CD4-positive, alpha-beta T cell (primary cell): ENCODE data around the gene AKAP7. TPM values are rescaled to one million over a fixed set of nuclear protein-coding genes. Genes with fewer than 3 reads are reported as not detected.

Experiments used
- ATAC-seq: fragments of 200-7000 bp; cut with Tn5 transposase; one replicate; pipeline ENCODE4 v1.10.0; 2022; ENCODE audit warnings: mild to moderate bottlenecking; ENCODE audit not compliant: poor library complexity
- CTCF ChIA-PET: fragments of 350-600 bp; sonication (Branson Sonifier 250); formaldehyde crosslinking; loops from one replicate; lab custom pipeline; 2021; ENCODE audit warnings: antibody characterized with exemption, inconsistent platforms; lab: Charles Lee
- POLR2A ChIA-PET: fragments of 350-600 bp; sonication (Branson Sonifier 250); formaldehyde crosslinking; loops from one replicate; lab custom pipeline; 2021; ENCODE audit warnings: antibody characterized with exemption, inconsistent platforms; lab: Charles Lee
- DNase-seq, 14 experiments: peaks; one replicate each; pipeline ENCODE4 v3.0.0-alpha.2; 2013 to 2020; ENCODE audit warnings: mixed read lengths in 2 of 14
- H3K27ac ChIP-seq, 2 donors: one replicate each; pipeline versions ENCODE4 v1.5.1 to v1.7.0; 2013; ENCODE audit warnings: low read length in 2 of 2, low read depth in 1 of 2, mild to moderate bottlenecking in 1 of 2
- H3K27me3 ChIP-seq, 2 experiments: 1 replicate in 1 of 2; 2 replicates in 1 of 2; pipeline versions ENCODE4 v1.6.1 to v1.7.0; 2013; ENCODE audit warnings: low read length in 2 of 2, control low read depth in 1 of 2, mild to moderate bottlenecking in 1 of 2, moderate library complexity in 1 of 2; ENCODE audit not compliant: insufficient read depth in 2 of 2, control insufficient read depth in 1 of 2
- H3K36me3 ChIP-seq: one replicate; pipeline ENCODE4 v1.6.1; 2013; ENCODE audit warnings: low read length, control low read depth; ENCODE audit not compliant: insufficient read depth
- H3K4me1 ChIP-seq: one replicate; pipeline ENCODE4 v1.6.1; 2013; ENCODE audit warnings: low read length, control low read depth; ENCODE audit not compliant: insufficient read depth
- H3K4me3 ChIP-seq: one replicate; pipeline ENCODE4 v1.5.1; 2013; ENCODE audit warnings: mild to moderate bottlenecking, low read length, moderate library complexity
- H3K9me3 ChIP-seq, 2 experiments: 1 replicate in 1 of 2; 2 replicates in 1 of 2; pipeline versions ENCODE4 v1.6.1 to v1.7.0; 2013; ENCODE audit warnings: low read length in 2 of 2, mild to moderate bottlenecking in 2 of 2, control low read depth in 1 of 2, moderate library complexity in 1 of 2; ENCODE audit not compliant: control insufficient read depth in 1 of 2, insufficient read depth in 1 of 2
- H3K27ac Mint-ChIP-seq: one replicate; pipeline ENCODE4 v1.8.0; 2020; ENCODE audit warnings: mixed read lengths
- H3K27me3 Mint-ChIP-seq: one replicate; pipeline ENCODE4 v1.8.0; 2021; ENCODE audit warnings: mixed read lengths
- H3K36me3 Mint-ChIP-seq: one replicate; pipeline ENCODE4 v1.8.0; 2021; ENCODE audit warnings: low read depth, mixed read lengths
- H3K4me1 Mint-ChIP-seq: one replicate; pipeline ENCODE4 v1.8.0; 2021; ENCODE audit warnings: low read depth, mixed read lengths
- H3K4me3 Mint-ChIP-seq: one replicate; pipeline ENCODE4 v1.8.0; 2020; ENCODE audit warnings: mild to moderate bottlenecking, mixed read lengths
- H3K9me3 Mint-ChIP-seq: one replicate; pipeline ENCODE4 v1.8.0; 2020; ENCODE audit warnings: mixed read lengths
- CTCF ChIP-seq: fragments of 200-600 bp; IDR thresholded peaks from one replicate; pipeline ENCODE4 v1.8.0; 2022; ENCODE audit warnings: antibody characterized with exemption, mild to moderate bottlenecking
- intact Hi-C, 2 experiments: fragments of 100-400 bp; cut with DNase I in 1 of 2; cut with micrococcal nuclease in 1 of 2; formaldehyde crosslinking; loops; one replicate each; pipeline versions ENCODE4 v1.15.1 to v1.9.0; 2023 to 2025; cut with DNase I, micrococcal nuclease
- total RNA-seq, 174 experiments: library from RNA in 2 of 174; stranded (reverse) in 2 of 174; gene quantifications; one replicate each; pipeline ENCODE4 v1.2.3 and lab custom pipeline; 2021 to 2026

The AKAP7 gene
- total RNA-seq, 2 experiments from 2014 or later: 9.1 to 12.2 TPM

GRCh38 chr6:131285548-131285947, 150.3 kb downstream of the AKAP7 start:
- DNase-seq (no peak), ATAC-seq (no peak)
- no peaks in the 10 kb centered on the region for H3K9me3 Mint-ChIP-seq
- intact Hi-C loops: no loop called here
- ChIA-PET CTCF (no interaction called here), POLR2A (no interaction called here)
- peaks cover 53% of the 10 kb centered on the region for H3K36me3 Mint-ChIP-seq
- no peak for TF ChIP-seq CTCF
- no peak overlapping the region for H3K27ac Mint-ChIP-seq
- no peak overlapping the region for H3K4me3 Mint-ChIP-seq
- no peaks in the 10 kb centered on the region for H3K9me3 ChIP-seq
- H3K27me3 ChIP-seq: no peaks in the 10 kb centered on the region
- peaks cover 6% of the 10 kb centered on the region for H3K36me3 ChIP-seq
- peaks cover 68% of the 10 kb centered on the region for H3K4me1 Mint-ChIP-seq
- H3K27me3 Mint-ChIP-seq: no peaks in the 10 kb centered on the region
- no peak overlapping the region for H3K4me3 ChIP-seq
- H3K27ac ChIP-seq: no peak overlapping the region
- peaks cover 19% of the 10 kb centered on the region for H3K4me1 ChIP-seq

GRCh38 chr6:131286469-131287040, 151.3 kb downstream of the AKAP7 start:
- H3K9me3 Mint-ChIP-seq: no peaks in the 10 kb centered on the region
- no peak for ATAC-seq
- peaks cover 11% of the 10 kb centered on the region for H3K4me1 ChIP-seq
- peaks cover 46% of the 10 kb centered on the region for H3K36me3 Mint-ChIP-seq
- intact Hi-C loops: no loop called here
- no peaks in the 10 kb centered on the region for H3K27me3 ChIP-seq
- H3K4me3 Mint-ChIP-seq: no peak overlapping the region
- peaks cover 66% of the 10 kb centered on the region for H3K4me1 Mint-ChIP-seq
- no peak for DNase-seq
- H3K27me3 Mint-ChIP-seq: no peaks in the 10 kb centered on the region
- H3K27ac ChIP-seq: no peak overlapping the region
- peaks cover 6% of the 10 kb centered on the region for H3K36me3 ChIP-seq
- H3K27ac Mint-ChIP-seq: no peak overlapping the region
- TF ChIP-seq CTCF: no peak
- no peaks in the 10 kb centered on the region for H3K9me3 ChIP-seq
- ChIA-PET CTCF (no interaction called here), POLR2A (no interaction called here)
- no peak overlapping the region for H3K4me3 ChIP-seq

- no peak overlapping the region for H3K4me3 Mint-ChIP-seq
- ATAC-seq: no peak
- H3K9me3 ChIP-seq: no peaks in the 10 kb centered on the region
- CTCF ChIA-PET: no interaction called here
- intact Hi-C loops: no loop called here
- no peaks in the 10 kb centered on the region for H3K27me3 Mint-ChIP-seq
- no peak for TF ChIP-seq CTCF
- H3K4me1 ChIP-seq: peaks cover 13% of the 10 kb centered on the region
- H3K27ac Mint-ChIP-seq: no peak overlapping the region
- peaks cover 6% of the 10 kb centered on the region for H3K36me3 ChIP-seq
- H3K27me3 ChIP-seq: no peaks in the 10 kb centered on the region
- H3K4me1 Mint-ChIP-seq: peaks cover 66% of the 10 kb centered on the region
- H3K4me3 ChIP-seq: no peak overlapping the region
- no peak for DNase-seq
- POLR2A ChIA-PET: no interaction called here
- H3K27ac ChIP-seq: no peak overlapping the region
- H3K36me3 Mint-ChIP-seq: peaks cover 36% of the 10 kb centered on the region
- H3K9me3 Mint-ChIP-seq: no peaks in the 10 kb centered on the region
Measured at GRCh38 chr6:131288214-131288613, 152.9 kb downstream of the AKAP7 start.
